ENCODE results near the gene CASP1. TPM values are rescaled to one million over a fixed set of nuclear protein-coding genes. Genes with fewer than 3 reads are reported as not detected.

Gene CASP1
- polyA plus RNA-seq, 1 donor (not counting 4 experiments of a cell fraction or from before 2014, with no cell fraction given), result 69.1 TPM

DNA sequence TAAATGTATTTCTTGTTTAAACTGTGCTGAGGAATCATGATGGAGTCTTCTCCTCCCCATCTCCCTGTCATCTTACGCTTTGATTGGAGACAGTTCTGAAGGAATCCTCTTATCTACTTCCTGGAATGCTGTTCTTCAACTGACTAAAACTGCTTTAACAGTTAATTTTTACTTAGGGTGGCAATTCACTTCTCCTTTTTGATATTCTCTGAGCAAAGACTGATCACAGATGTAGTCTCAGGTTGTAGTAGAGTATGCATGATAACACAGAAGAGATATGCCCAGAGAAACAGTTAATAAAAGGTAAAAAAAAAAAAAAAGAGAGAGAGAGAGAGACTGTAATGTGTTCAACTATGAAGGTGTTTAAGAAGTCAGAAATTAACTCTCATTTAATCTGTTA lies 10.6 kb downstream of the CASP1 start:
- Histone ChIP-seq H3K9ac (ENCODE audit: control insufficient read depth, extremely low read depth, insufficient read depth, low read length) (no peak overlapping the region), H3K9me3 (ENCODE audit: control insufficient read depth, low read depth, low read length) (no peaks in the 10 kb centered on the region), H3K4me1 (ENCODE audit: control insufficient read depth, extremely low read depth, insufficient read depth, low read length) (no peaks in the 10 kb centered on the region), H3K36me3 (ENCODE audit: control insufficient read depth in 2 of 2, extremely low read depth in 1 of 2, insufficient read depth in 2 of 2, low read length in 2 of 2) (peaks cover 0 to under 1% of the 10 kb centered on the region in 2 experiments), H3K27ac (ENCODE audit: control insufficient read depth, insufficient read depth, low read length) (no peak overlapping the region), H3K27me3 (ENCODE audit: control insufficient read depth, extremely low read depth, insufficient read depth, low read length) (no peaks in the 10 kb centered on the region), H2AFZ (ENCODE audit: control insufficient read depth, low read length) (no peak overlapping the region), H3K4me2 (ENCODE audit: control insufficient read depth, extremely low read depth, insufficient read depth, low read depth, low read length) (no peak overlapping the region), H3K9me1 (ENCODE audit: control insufficient read depth, extremely low read depth, insufficient read depth, low read length) (no peaks in the 10 kb centered on the region), H3K4me3 (ENCODE audit: control insufficient read depth in 2 of 3, extremely low read depth in 1 of 3, insufficient read depth in 2 of 3, low read depth in 1 of 3, low read length in 3 of 3) (no peak overlapping the region), H3K79me2 (ENCODE audit: control insufficient read depth, insufficient read depth, low read length) (no peaks in the 10 kb centered on the region), H4K20me1 (ENCODE audit: control insufficient read depth, extremely low read depth, insufficient read depth, low read length) (no peaks in the 10 kb centered on the region)
- no peak for FAIRE-seq
- DNase-seq (ENCODE audit: low read depth, low spot score), result no peak
- TF ChIP-seq, protein P1, sequence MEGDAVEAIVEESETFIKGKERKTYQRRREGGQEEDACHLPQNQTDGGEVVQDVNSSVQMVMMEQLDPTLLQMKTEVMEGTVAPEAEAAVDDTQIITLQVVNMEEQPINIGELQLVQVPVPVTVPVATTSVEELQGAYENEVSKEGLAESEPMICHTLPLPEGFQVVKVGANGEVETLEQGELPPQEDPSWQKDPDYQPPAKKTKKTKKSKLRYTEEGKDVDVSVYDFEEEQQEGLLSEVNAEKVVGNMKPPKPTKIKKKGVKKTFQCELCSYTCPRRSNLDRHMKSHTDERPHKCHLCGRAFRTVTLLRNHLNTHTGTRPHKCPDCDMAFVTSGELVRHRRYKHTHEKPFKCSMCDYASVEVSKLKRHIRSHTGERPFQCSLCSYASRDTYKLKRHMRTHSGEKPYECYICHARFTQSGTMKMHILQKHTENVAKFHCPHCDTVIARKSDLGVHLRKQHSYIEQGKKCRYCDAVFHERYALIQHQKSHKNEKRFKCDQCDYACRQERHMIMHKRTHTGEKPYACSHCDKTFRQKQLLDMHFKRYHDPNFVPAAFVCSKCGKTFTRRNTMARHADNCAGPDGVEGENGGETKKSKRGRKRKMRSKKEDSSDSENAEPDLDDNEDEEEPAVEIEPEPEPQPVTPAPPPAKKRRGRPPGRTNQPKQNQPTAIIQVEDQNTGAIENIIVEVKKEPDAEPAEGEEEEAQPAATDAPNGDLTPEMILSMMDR (optimal IDR thresholded peaks at IDR 0.05 in 1 of 3, IDR thresholded peaks at IDR 0.05 in 1 of 3, conservative IDR thresholded peaks at IDR 0.05 in 1 of 3; ENCODE audit: extremely low read depth in 1 of 3, insufficient read depth in 2 of 3, low read length in 3 of 3), result no peak
- no peak for TF ChIP-seq EZH2 (IDR thresholded peaks at IDR 0.05; ENCODE audit: low read length)
- dilution Hi-C loops (cut with MboI; ENCODE audit: extremely low pct_ligation_motif_present, low sequenced_read_pairs), result no loop called here

DNA sequence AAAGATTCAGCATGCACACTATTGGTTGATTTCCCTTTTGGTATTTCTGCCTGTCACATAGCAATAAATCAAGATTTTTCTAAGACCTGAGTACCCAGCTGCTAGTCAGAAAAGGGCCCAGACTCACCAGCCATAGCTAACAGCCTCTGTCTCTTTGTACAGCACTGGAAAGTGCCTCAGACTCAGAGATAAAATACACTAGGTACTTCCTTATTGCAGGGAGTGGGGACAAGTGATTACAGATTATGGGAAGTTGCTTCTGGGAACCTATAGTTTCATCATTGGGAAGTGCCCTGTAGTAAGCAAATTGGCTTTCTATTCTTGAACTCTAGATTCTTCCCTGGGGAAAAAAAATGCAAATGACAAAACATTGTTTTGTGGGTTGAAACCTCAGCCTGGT lies 11.9 kb downstream of the CASP1 start, which contains the start of gene CASP5:
TSS of gene CASP5 (minus strand) at position 166 of the 400 bp plus-strand sequence. CDS start at position 134, 32 bp downstream.
- Histone ChIP-seq H3K9me1 (ENCODE audit: control insufficient read depth, extremely low read depth, insufficient read depth, low read length) (no peaks in the 10 kb centered on the region), H3K4me2 (ENCODE audit: control insufficient read depth, extremely low read depth, insufficient read depth, low read depth, low read length) (no peak within 1 kb of the TSS), H3K36me3 (ENCODE audit: control insufficient read depth in 2 of 2, extremely low read depth in 1 of 2, insufficient read depth in 2 of 2, low read length in 2 of 2) (no peaks in the 10 kb centered on the region), H3K27ac (ENCODE audit: control insufficient read depth, insufficient read depth, low read length) (no peak within 1 kb of the TSS), H3K9me3 (ENCODE audit: control insufficient read depth, low read depth, low read length) (no peaks in the 10 kb centered on the region), H3K9ac (ENCODE audit: control insufficient read depth, extremely low read depth, insufficient read depth, low read length) (no peak within 1 kb of the TSS), H2AFZ (ENCODE audit: control insufficient read depth, low read length) (no peak within 1 kb of the TSS), H3K4me1 (ENCODE audit: control insufficient read depth, extremely low read depth, insufficient read depth, low read length) (no peaks in the 10 kb centered on the region), H3K4me3 (ENCODE audit: control insufficient read depth in 2 of 3, extremely low read depth in 1 of 3, insufficient read depth in 2 of 3, low read depth in 1 of 3, low read length in 3 of 3) (no peak within 1 kb of the TSS), H3K79me2 (ENCODE audit: control insufficient read depth, insufficient read depth, low read length) (no peaks in the 10 kb centered on the region), H3K27me3 (ENCODE audit: control insufficient read depth, extremely low read depth, insufficient read depth, low read length) (no peaks in the 10 kb centered on the region), H4K20me1 (ENCODE audit: control insufficient read depth, extremely low read depth, insufficient read depth, low read length) (no peaks in the 10 kb centered on the region)
- no peak for FAIRE-seq
- no peak for DNase-seq (ENCODE audit: low read depth, low spot score)
- dilution Hi-C loops (cut with MboI; ENCODE audit: extremely low pct_ligation_motif_present, low sequenced_read_pairs), result no loop called here
- TF ChIP-seq EZH2 (IDR thresholded peaks at IDR 0.05; ENCODE audit: low read length), result no peak

DNA sequence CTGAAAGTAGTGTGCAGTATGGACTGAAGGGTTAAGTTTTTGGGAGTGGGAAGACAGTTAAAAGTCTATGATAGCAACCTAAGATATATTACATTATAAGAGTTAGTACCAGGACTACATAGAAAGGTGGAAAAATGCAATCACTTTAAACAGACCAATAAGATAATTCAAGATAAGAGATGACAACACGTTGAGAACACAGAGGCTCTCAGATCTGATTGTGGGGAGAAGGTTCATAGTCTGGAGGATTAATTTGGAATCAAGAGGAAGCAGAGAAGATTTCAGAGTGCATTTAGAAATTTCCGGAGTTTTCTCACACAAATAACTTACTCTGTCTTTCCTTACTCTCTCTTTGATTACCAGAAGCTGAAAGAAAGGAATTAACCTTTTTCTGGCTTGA lies 12.4 kb downstream of the CASP1 start:
- Histone ChIP-seq H3K79me2 (ENCODE audit: control insufficient read depth, insufficient read depth, low read length) (no peaks in the 10 kb centered on the region), H3K4me2 (ENCODE audit: control insufficient read depth, extremely low read depth, insufficient read depth, low read depth, low read length) (no peak overlapping the region), H3K4me1 (ENCODE audit: control insufficient read depth, extremely low read depth, insufficient read depth, low read length) (no peaks in the 10 kb centered on the region), H3K9me1 (ENCODE audit: control insufficient read depth, extremely low read depth, insufficient read depth, low read length) (no peaks in the 10 kb centered on the region), H3K27me3 (ENCODE audit: control insufficient read depth, extremely low read depth, insufficient read depth, low read length) (no peaks in the 10 kb centered on the region), H3K36me3 (ENCODE audit: control insufficient read depth in 2 of 2, extremely low read depth in 1 of 2, insufficient read depth in 2 of 2, low read length in 2 of 2) (no peaks in the 10 kb centered on the region), H2AFZ (ENCODE audit: control insufficient read depth, low read length) (no peak overlapping the region), H3K4me3 (ENCODE audit: control insufficient read depth in 2 of 3, extremely low read depth in 1 of 3, insufficient read depth in 2 of 3, low read depth in 1 of 3, low read length in 3 of 3) (no peak overlapping the region), H3K9ac (ENCODE audit: control insufficient read depth, extremely low read depth, insufficient read depth, low read length) (no peak overlapping the region), H3K27ac (ENCODE audit: control insufficient read depth, insufficient read depth, low read length) (no peak overlapping the region), H4K20me1 (ENCODE audit: control insufficient read depth, extremely low read depth, insufficient read depth, low read length) (no peaks in the 10 kb centered on the region), H3K9me3 (ENCODE audit: control insufficient read depth, low read depth, low read length) (no peaks in the 10 kb centered on the region)
- FAIRE-seq (no peak), DNase-seq (ENCODE audit: low read depth, low spot score) (no peak)
- dilution Hi-C loops (cut with MboI; ENCODE audit: extremely low pct_ligation_motif_present, low sequenced_read_pairs), result no loop called here
- TF ChIP-seq, protein P1 (optimal IDR thresholded peaks at IDR 0.05 in 1 of 3, IDR thresholded peaks at IDR 0.05 in 1 of 3, conservative IDR thresholded peaks at IDR 0.05 in 1 of 3; ENCODE audit: extremely low read depth in 1 of 3, insufficient read depth in 2 of 3, low read length in 3 of 3), result no peak
- TF ChIP-seq EZH2 (IDR thresholded peaks at IDR 0.05; ENCODE audit: low read length), result no peak

Measured in keratinocyte (primary cell).